ENCODE data around the gene FZD7.

GRCh38 chr2:201984800-201985525, 48.7 kb upstream of the FZD7 start:
- no peak for TF ChIP-seq POLR2A (IDR thresholded peaks at IDR 0.05)
- TF ChIP-seq CTCF (IDR thresholded peaks at IDR 0.05), result no peak
